NCI-H82 (cell line): ENCODE data around the gene CSTB.

Source experiments
- DNase-seq: peaks from one replicate; lab custom pipeline; 2025; lab: John Stamatoyannopoulos, UW

Gene CSTB

GRCh38 chr21:43749651-43750262 lies 26.4 kb downstream of the CSTB start:
- DNase-seq = no peak

- DNase-seq = no peak
Observed at GRCh38 chr21:43748622-43749021, 27.5 kb downstream of the CSTB start.

DNA sequence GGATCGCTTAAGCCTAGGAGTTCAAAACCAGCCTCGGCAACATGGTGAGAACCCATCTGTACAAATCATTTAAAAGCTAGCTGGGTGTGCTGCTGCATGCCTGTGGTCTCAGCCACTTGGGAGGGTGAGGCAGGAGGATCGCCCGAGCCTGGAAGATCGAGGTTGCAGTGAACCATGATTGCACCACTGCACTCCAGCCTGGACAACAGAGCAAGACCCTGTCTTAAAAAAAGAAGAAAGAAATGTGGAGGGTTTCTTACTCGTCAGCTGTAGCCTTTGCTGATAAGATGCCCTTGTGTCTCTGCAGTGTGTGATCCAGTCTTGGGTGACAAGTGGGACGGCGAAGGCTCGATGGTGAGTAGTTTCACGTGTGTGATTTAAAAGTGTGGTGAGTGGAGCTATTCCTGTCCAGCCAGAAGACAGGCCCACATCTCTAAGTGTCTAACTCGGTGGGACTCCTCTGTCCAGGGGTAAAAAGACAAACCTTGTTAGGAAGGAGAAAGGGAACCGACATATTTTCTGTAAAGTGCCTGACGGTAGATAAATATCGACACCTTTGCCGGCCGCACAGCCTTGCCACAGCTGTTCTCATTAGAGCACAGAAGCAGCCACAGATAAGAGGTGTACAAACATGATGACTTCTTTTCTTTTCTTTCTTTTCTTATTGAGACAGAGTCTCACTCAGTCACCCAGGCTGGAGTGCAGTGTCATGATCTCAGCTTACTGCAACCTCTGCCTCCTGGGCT lies 30.2 kb downstream of the CSTB start:
- DNase-seq = no peak

- no peak for DNase-seq
Observed at GRCh38 chr21:43744725-43745124, 31.4 kb downstream of the CSTB start.

- no peak for DNase-seq
Observed at GRCh38 chr21:43743947-43744346, 32.2 kb downstream of the CSTB start.

GRCh38 chr21:43741423-43742096 lies 34.5 kb downstream of the CSTB start:
- peak; percentile 36 for DNase-seq

DNA sequence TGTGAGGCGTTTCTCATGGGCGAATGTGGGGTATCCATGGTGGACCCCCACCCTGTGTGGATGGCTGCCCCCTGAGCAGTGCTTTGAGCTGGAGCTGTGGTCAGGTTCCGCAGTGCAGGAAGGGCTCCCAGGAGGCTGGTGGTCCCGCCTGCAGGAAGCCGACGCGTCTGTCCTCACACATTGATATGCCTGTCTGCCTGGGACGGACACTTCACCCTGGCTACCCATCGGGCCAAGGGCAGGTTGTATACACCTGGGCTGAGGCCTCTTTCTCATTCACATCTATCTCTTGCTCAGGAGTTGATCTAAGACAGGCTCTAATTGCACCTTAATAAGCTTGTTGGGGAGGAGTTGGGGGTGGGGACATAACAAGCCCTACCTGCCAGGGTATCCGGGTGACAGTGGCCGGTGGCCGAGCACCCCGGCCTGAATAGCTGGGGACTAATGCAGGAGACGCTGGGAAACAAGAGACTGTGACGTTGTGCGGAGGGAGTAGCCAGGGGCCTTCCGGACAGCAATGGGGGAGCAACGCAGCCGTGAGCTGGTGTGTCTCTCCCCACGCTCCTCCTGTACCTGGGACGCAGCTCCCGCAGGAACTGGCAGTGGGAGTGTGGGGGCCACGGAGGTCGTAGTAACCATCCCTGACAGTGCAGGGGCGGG lies 35.5 kb downstream of the CSTB start:
- peak; percentile 63 for DNase-seq

- peak; percentile 24 for DNase-seq
Observed at GRCh38 chr21:43739621-43740435, 36.3 kb downstream of the CSTB start.

- no peak for DNase-seq
Observed at GRCh38 chr21:43737158-43737950, 38.8 kb downstream of the CSTB start.

DNA sequence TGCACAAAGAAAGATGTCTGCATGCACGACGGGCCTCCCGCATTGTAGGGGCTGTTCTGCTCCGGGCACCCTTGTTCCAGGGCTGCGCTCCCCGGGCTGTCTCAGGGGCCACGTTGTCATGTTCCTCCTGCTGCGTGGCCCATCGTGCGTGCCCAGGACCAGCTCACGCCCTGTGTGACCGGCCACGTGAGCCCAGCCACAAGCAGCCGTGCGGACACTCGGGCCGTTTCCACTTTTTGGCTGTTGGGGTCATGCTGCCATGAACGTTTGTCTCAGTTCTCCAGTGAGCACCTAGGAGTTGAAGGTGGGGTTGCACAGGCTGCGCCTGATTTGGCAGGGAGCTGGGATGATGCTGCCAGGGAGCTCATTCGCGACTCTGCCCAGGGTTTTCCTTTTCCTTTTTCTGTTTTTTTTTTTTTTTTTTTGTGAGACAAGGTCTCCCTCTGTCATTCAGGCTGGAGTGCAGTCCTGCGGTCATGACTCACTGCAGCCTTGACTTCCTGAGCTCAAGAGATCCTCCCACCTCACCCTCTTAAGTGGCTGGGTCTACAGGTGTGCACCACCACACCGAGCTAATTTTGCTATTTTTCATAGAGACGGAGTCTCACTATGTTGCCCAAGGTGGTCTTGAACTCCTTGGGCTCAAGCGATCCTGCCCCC lies 39.8 kb downstream of the CSTB start:
- DNase-seq = no peak

DNA sequence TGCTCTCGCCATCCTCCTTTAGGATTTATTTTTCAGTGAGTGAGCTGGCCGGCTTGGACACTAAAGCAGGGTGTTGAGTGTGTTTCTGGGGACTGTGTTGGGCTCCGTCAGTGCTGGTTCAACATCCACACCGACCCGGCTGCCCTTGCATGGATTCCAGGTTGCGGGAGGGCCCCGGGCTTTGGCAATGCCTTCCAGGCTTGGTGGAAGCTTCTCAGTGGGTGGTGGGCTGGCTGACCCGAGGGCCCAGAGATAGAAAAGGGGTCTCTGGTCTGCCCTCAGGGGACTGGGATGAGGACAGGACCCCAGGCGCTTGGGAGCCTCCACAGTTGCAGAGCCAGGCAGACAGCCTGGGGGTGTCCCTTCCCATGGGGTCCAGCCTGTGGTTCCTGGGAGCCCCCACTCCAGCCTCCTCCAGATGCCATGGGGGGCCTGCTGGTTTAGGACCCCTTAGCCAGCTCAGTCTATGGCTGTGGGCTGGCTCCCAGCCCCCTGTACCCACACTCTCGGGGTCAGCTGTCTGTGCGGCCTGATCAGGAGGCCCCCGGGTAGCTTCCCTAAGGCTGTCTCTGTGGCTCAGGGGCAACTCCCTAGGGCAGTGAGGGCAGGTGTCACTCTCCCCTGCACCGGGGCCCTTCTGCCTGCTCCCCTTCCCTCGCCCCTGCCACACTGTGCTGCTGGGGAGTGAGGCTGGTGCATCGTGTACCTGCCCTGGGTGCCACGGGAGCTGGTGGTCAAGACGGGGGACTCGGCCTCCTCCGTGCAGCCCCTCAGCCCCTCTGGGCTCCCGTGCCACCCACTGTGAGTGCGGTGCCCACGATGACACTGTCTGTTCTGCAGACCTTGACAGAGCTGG lies 40.6 kb downstream of the CSTB start:
- no peak for DNase-seq

DNA sequence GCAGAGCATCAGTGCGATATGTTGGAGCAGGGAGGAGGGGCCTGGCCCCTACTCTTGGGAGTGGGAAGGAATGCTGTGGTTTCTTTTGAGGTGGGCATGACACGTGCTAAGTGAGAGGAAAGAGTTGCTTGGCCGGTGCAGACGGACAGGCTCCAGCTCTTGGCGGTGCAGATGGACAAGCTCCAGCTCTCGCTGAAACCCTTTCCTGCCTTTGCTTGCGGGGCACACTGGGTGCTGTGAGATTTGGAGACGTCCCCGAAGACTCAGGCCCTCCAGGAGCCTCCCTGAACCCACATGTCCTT lies 41.2 kb downstream of the CSTB start:
- DNase-seq = no peak

- no peak for DNase-seq
Observed at GRCh38 chr21:43734131-43734927, 41.8 kb downstream of the CSTB start.

GRCh38 chr21:43733529-43734071 lies 42.5 kb downstream of the CSTB start:
- no peak for DNase-seq

- DNase-seq = no peak
Observed at GRCh38 chr21:43733060-43733459, 43.0 kb downstream of the CSTB start.

GRCh38 chr21:43731891-43732711 lies 44.0 kb downstream of the CSTB start:
- no peak for DNase-seq

DNA sequence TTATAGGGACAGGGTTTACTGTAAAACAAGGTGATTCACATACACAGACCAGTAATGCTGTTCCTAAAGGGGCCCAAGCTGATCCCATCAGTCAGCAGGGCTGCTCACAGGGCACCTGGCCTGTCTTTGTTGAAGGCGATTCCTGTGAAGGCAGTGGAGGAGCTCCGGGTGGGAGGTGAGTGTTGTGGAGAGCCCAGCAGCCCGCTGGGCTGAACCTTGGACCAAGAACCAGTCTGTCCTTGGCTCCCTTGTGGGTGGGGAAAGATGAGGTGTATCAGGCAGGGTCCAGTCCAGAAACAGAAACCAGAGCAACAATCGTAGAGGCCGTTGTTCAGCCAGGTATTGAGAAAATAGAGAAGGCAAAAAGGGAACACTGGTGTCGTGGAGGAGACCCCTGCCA lies 44.6 kb downstream of the CSTB start:
- DNase-seq = no peak
